ACC112 (cell line): ENCODE measurements around the gene GAK.

ENCODE experiments used
- H2AFZ ChIP-seq: fragments of 200-600 bp; sonication (generic); one replicate; pipeline ENCODE4 v1.6.0; 2017; ENCODE audit warnings: antibody characterized with exemption, low read length; ENCODE audit not compliant: unreplicated experiment
- H3K27ac ChIP-seq: fragments of 200-600 bp; sonication (generic); 2 replicates; pipeline ENCODE4 v1.5.1; 2014; ENCODE audit warnings: low read depth, mild to moderate bottlenecking, antibody characterized with exemption, low read length, moderate library complexity
- H3K27me3 ChIP-seq: fragments of 200-600 bp; sonication (generic); 2 replicates; pipeline ENCODE4 v1.6.1; 2014; ENCODE audit warnings: mild to moderate bottlenecking, antibody characterized with exemption, low read length, moderate library complexity, mixed read lengths; ENCODE audit not compliant: insufficient read depth
- H3K36me3 ChIP-seq: fragments of 200-600 bp; sonication (generic); 2 replicates; pipeline ENCODE4 v1.6.1; 2016; ENCODE audit warnings: mild to moderate bottlenecking, antibody characterized with exemption, low read length, moderate library complexity, mixed read lengths; ENCODE audit not compliant: insufficient read depth
- H3K4me1 ChIP-seq: fragments of 200-600 bp; sonication (generic); one replicate; pipeline ENCODE4 v1.6.1; 2016; ENCODE audit warnings: low read length, mixed read lengths; ENCODE audit not compliant: insufficient read depth, unreplicated experiment, control insufficient read depth
- H3K4me3 ChIP-seq: fragments of 200-600 bp; sonication (generic); 2 replicates; pipeline ENCODE4 v1.5.1; 2014; ENCODE audit warnings: mild to moderate bottlenecking, low read depth, low read length
- H3K79me2 ChIP-seq: fragments of 200-600 bp; sonication (generic); one replicate; pipeline ENCODE4 v1.6.0; 2016; ENCODE audit warnings: low read length; ENCODE audit not compliant: control insufficient read depth, unreplicated experiment, insufficient read depth

The GAK gene

DNA sequence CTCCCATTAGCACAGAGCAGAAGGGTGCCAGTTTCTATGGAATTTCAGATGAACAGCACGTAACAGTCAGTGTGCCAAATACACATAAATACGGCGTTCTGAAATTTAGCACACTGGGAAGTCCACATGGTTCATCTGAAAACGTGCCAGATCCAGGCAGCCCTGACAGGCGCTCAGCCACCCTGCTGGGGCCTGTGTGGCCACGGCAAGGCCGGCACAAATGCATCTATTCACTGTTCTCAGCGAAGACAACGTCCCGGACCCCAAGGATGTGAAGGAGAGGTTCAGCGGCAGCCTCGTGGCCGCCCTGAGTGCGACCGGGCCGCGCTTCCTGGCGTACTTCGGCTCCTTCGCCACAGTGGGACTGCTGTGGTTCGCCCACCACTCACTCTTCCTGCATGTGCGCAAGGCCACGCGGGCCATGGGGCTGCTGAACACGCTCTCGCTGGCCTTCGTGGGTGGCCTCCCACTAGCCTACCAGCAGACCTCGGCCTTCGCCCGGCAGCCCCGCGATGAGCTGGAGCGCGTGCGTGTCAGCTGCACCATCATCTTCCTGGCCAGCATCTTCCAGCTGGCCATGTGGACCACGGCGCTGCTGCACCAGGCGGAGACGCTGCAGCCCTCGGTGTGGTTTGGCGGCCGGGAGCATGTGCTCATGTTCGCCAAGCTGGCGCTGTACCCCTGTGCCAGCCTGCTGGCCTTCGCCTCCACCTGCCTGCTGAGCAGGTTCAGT, 25.6 kb upstream of the GAK start:
- Histone ChIP-seq H3K4me3 (no peak overlapping the region), H3K36me3 (peaks cover 2% of the 10 kb centered on the region; the same call in 1 of the 2 replicates)

DNA sequence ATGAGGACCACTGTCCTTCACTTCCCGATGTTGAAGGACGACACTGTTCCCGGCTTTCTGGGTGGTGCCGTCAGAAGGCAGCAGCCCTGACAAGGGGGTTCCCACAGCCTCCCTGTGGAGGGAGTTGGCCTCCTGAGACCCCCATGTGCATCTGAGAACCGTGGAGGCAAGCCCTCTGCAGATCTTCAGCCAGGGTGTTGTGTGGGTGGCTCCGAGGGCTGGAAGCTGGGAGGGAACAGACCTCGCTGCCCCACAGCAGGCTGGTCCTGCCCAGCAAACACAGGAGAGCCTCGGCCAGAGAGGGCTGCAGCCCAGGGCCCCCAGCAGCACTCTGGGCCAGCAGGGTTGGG, 25.1 kb upstream of the GAK start:
- H3K27ac ChIP-seq = no peak overlapping the region
- no peak overlapping the region for H2AFZ ChIP-seq
- H3K4me1 ChIP-seq = no peaks in the 10 kb centered on the region
- no peaks in the 10 kb centered on the region for H3K79me2 ChIP-seq
- H3K36me3 ChIP-seq = peaks cover 2% of the 10 kb centered on the region; the same call in 1 of the 2 replicates
- no peaks in the 10 kb centered on the region for H3K27me3 ChIP-seq
- H3K4me3 ChIP-seq = no peak overlapping the region

More for the DNA sequence above, 25.6 kb upstream of the GAK start:
- no peak overlapping the region for H2AFZ ChIP-seq
- no peaks in the 10 kb centered on the region for H3K79me2 ChIP-seq
- H3K27me3 ChIP-seq = no peaks in the 10 kb centered on the region
- H3K27ac ChIP-seq = no peak overlapping the region
- no peaks in the 10 kb centered on the region for H3K4me1 ChIP-seq

DNA sequence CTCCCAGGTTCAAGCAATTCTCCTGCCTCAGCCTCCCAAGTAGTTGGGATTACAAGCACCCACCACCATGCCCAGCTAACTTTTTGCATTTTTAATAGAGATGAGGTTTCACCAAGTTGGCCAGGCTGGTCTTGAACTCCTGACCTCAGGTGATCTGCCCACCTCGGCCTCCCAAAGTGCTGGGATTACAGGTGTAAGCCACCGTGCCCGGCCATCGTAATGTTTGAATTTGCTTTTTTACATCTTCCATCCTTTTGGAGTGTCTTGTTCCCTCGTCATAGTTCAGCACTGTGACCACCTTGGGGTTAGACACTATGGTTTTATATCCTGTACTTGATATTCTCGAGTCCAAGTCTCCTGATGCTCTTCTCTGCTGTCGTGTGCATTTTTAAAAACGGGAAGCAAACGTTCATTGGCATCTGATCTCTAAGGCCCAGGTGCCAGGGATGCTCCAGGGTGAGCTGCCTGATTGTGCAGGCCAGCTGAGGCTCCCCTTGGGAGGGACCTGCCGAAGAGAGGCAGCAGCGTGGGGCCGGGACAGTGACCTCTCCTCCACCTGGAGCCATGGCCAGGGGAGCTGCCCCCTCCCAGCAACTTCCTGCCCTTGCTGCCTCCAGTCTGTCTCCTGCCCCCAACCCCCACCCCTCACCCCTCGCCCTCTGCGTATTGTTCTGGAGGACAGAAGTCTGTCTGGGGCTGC, 24.6 kb upstream of the GAK start:
- H3K36me3 ChIP-seq = peaks cover 2% of the 10 kb centered on the region; the same call in 1 of the 2 replicates
- H3K27me3 ChIP-seq = no peaks in the 10 kb centered on the region
- H3K4me3 ChIP-seq = no peak overlapping the region
- no peaks in the 10 kb centered on the region for H3K4me1 ChIP-seq
- H2AFZ ChIP-seq = no peak overlapping the region
- no peaks in the 10 kb centered on the region for H3K79me2 ChIP-seq
- no peak overlapping the region for H3K27ac ChIP-seq

DNA sequence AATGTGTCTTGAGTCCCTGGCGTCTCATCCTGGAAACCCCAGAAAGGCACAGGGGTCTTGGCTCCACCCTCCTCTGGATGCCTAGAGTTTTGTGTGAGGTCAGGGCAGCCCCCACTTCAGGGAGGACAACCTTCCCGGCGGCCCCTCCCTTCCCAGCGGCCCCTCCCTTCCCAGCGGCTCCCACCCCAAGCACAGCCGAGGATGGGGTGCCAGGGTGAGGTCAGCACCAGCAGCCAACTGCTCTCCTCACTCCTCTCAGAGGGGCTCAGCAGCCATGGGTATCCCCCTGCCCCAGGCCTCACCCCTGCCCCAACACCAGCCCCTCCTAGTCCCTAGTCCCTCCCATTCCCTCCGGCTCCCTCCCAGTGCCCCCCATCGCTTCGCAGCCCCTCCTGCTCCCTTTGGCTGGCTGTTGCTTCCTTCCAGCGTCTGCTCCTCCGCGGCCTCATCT, 23.8 kb upstream of the GAK start:
- Histone ChIP-seq H3K27ac (no peak overlapping the region), H3K4me1 (no peaks in the 10 kb centered on the region), H3K36me3 (peaks cover 2% of the 10 kb centered on the region; the same call in 1 of the 2 replicates), H3K79me2 (no peaks in the 10 kb centered on the region), H2AFZ (no peak overlapping the region), H3K4me3 (no peak overlapping the region), H3K27me3 (no peaks in the 10 kb centered on the region)

DNA sequence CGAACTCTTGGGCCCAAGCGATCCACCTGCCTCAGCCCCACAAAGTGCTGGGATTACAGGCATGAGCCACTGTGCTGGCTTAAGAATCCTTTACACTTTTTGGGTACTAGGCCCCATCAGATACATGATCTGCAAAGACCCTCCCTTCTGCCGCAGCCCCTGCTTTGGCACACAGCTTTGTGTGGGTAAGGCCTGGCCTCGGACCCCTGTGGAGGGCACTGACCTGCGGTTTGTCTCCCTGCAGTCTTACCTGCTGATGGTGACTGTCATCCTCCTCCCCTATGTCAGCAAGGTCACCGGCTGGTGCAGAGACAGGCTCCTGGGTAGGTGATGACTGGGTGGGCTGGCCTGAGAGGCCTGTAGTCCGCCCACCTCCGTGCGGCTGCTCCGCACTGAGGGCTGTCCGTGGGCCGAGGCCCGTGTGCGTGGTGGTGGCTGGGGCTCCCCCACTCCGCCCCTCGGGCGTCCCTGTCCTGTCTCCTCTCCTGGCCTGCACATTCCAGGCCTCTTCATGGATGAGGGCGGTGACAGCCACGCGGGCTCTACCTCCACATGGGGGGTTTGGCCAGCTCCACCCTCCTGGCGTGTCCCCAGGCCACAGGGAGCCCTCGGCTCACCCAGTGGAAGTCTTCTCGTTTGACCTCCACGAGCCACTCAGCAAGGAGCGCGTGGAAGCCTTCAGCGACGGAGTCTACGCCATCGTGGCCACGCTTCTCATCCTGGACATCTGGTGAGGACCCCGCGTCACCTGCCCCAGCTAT, 23.2 kb upstream of the GAK start:
- Histone ChIP-seq H2AFZ (no peak overlapping the region), H3K4me3 (no peak overlapping the region), H3K36me3 (peaks cover 2% of the 10 kb centered on the region; the same call in 1 of the 2 replicates), H3K27ac (no peak overlapping the region), H3K79me2 (no peaks in the 10 kb centered on the region), H3K27me3 (no peaks in the 10 kb centered on the region), H3K4me1 (no peaks in the 10 kb centered on the region)

DNA sequence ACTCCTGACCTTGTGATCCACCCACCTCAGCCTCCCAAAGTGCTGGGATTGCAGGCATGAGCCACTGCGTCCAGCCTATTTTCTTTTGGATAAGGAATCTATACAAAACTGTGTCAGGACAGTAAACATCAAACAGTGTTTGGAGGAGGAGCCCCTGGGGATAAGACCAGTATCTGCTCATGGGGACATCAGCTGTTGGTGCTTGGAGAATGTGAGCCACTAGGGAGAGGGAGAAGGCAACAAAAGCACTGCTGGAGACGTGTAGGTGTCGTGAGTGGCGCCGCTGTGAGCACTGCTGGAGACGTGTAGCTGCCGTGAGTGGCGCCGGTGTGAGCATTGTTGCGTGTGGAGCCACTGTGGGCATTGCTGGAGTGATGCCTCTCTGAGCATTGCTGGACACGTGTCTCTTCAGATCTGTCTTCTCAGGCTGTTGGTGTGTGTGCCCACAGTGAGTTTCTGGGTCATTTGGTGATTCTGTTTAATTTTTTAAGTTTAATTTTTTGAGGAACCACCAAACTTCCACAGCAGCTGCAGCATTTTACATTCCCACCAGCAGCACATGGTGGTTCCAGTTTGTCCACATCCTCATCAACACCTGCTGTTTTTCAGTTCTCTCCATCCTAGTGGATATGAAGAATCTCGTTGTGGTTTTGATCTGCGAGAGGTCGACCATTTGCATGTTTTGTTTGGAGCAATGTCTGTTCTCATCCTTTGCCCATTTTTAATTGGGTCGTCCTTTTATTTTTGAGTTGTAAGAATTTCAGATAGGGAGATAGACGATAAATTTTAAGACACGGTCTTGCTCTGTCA, 22.3 kb upstream of the GAK start:
- no peaks in the 10 kb centered on the region for H3K4me1 ChIP-seq
- no peak overlapping the region for H2AFZ ChIP-seq
- no peak overlapping the region for H3K27ac ChIP-seq
- H3K27me3 ChIP-seq = no peaks in the 10 kb centered on the region
- no peak overlapping the region for H3K4me3 ChIP-seq
- no peaks in the 10 kb centered on the region for H3K79me2 ChIP-seq
- H3K36me3 ChIP-seq = no peaks in the 10 kb centered on the region

DNA sequence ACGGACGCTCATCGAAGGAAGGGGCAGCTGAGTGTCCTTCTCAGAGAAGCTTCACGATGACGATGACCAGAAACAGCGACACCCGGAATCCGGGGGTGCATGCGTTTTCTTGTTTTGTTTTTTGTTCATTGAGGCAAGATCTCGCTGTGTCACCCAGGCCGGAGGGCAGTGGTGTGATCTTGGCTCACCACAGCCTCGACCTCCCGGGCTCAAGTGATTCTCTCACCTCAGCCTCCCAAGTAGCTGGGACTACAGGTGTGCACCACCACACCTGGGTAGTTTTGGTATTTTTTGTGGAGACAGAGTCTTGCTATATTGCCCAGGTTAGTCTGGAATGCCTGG, 21.4 kb upstream of the GAK start:
- Histone ChIP-seq H3K27me3 (no peaks in the 10 kb centered on the region), H3K36me3 (no peaks in the 10 kb centered on the region), H3K27ac (no peak overlapping the region), H3K79me2 (no peaks in the 10 kb centered on the region), H3K4me1 (no peaks in the 10 kb centered on the region), H2AFZ (no peak overlapping the region), H3K4me3 (no peak overlapping the region)

DNA sequence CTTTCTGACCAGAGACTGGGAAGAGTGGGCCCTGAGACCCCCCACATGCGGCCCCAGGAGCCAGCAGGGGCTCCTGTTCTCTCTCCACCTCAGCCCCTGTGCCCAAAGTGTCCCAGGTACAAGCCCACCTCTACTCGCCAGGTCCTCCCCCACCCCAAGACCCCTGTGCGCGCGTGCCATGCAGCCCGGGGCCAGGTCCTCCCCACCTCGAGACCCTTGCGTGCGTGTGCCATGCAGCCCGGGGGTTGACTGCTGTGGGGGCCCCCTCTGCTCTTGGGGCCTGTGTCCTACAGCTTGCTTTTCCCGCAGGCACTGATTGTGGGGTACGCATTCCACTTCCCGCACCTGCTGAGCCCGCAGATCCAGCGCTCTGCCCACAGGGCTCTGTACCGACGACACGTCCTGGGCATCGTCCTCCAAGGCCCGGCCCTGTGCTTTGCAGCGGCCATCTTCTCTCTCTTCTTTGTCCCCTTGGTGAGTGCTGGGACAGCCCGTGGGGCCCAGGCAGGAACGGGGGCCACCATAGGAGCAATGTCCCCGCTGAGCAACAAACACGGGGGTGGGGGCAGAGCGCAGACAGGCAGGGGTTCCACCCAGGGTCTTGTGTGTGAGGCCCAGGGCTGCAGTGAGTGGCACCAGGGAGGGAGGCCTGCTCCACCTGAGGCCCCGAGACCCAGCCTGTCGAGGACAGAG, 20.9 kb upstream of the GAK start:
- no peaks in the 10 kb centered on the region for H3K36me3 ChIP-seq
- H3K4me3 ChIP-seq = no peak overlapping the region
- H3K4me1 ChIP-seq = no peaks in the 10 kb centered on the region
- H2AFZ ChIP-seq = no peak overlapping the region
- no peaks in the 10 kb centered on the region for H3K79me2 ChIP-seq
- H3K27ac ChIP-seq = no peak overlapping the region
- no peaks in the 10 kb centered on the region for H3K27me3 ChIP-seq

DNA sequence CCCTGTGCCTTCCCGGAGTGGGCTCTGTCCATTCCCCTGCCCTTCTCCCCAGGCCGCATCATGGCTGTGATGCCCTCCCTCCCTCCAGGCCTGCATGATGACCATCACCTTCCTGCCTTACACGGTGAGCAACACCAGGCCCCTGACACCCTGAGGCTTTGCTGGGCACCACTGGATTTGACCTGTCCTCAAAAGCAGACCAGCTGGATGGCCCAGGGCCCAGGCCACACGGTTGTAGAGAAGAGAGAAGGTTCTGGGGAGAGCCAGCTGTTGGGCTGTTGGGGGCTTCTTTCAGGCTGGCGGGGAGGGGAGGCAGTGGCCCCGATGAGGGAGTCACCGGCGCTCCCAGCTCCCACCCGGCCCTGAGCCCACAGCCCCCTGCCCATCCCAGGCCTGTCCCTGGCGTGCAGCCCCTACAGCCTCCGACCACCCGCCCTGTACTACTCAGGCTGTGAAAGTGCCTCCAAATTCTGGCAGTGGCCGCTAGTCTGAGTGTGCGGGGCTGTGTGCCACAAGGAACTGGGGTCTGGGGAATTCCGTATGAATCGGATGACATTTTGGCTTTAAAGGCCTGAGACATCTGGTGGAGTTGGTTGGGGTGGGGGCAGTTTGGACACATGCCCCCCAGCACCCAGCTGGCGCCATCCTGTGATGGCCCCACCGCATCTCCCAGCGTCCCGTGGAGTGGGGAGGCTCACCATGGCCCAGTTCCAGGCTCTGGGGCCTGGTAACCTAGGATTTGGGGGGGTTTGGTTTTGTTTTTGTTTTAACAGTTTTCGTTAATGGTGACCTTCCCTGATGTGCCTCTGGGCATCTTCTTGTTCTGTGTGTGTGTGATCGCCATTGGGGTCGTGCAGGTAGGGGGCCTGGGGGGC, 19.7 kb upstream of the GAK start:
- Histone ChIP-seq H3K4me3 (no peak overlapping the region), H3K36me3 (no peaks in the 10 kb centered on the region), H3K27me3 (no peaks in the 10 kb centered on the region), H3K79me2 (no peaks in the 10 kb centered on the region), H3K27ac (no peak overlapping the region), H2AFZ (no peak overlapping the region), H3K4me1 (no peaks in the 10 kb centered on the region)
